Activated CD4-positive, alpha-beta T cell treated with anti-CD3 and anti-CD28 coated beads, Interleukin-2, Interleukin-6, amounts not matched to agents 100 ng/mL and 50 ng/mL, durations not matched to agents 16 hours and 8 hours (primary cell): ENCODE data around the gene CCDC191.

ENCODE experiments used
- DNase-seq: peaks from one replicate; pipeline ENCODE4 v3.0.0-alpha.2; 2020

CCDC191 gene

GRCh38 chr3:114052216-114052615 is 4.1 kb downstream of the CCDC191 start:
- no peak for DNase-seq

DNA sequence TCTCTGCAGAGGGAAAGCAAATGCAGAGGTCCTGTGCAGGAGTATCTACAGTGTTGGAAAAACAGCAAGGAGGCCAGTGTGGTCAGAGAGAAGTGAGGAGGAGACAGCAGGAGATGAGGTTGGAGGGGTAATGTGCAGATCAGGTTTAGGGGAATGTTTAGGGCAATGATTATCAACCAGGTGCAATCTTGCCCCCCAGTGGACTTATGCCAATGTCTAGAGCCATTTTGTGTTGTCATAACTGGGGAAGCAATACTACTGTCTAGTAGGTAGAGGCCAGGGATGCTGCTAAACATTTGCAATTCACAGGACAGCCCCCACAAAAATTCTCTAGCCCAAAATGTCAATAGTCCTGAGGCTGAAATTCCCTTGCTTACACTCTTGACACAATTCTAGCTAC is 13.1 kb downstream of the CCDC191 start:
- no peak for DNase-seq

- DNase-seq = no peak
These were observed 20.4 kb downstream of the CCDC191 start for GRCh38 chr3:114035896-114036295.

DNA sequence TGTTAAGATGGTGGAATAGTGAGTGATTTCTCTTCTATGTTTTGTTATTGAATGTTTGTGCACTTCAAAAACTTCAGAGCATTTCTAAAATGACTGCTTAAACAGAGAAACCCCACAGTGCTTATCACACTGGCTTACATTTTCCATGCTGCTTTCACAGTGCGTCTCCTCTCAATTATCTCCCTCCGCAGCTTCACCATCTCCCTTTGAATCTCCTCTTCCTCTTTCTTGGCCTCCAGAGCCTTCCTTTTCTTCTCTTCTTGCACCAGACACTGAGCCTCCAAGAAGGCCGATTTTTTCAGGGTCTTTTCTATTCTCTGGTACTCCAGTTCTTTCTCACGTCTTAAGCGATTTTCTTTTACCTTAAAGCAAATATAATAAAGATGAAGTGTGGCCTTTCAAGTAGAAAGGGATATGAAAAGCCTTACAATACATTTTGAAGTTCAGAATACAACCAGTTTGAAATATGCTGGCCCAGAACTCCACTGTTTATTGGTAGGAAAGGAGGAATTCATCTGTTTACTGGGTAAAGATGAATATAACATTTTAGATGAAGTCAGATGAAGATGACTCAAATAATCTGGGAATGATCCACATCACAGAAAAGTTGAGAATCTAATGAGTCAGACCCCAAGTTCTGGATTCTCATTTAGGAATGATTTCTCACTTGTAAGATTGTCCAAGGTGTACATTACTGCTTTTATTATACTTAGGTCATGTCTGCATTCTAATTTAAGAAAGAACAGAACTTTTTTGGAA is 21.4 kb downstream of the CCDC191 start:
- no peak for DNase-seq

DNA sequence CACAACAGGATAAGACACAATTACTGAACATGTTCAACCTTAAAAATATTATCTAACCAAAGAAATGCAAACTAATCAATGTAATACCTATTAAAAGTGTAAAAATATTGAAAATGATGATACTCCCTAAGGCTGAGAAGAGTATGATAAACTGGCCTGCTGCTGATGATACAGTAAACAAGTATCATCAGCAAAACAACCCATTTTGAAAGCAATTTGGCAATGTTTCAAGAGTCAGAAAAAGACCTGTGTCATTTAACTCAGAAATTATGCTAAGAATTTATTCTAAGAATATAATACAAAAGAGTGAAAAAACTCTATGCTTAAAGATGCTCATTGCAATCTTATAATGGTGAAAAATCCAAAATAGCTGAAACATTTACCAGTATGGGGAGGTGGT is 22.1 kb downstream of the CCDC191 start:
- no peak for DNase-seq

- DNase-seq = no peak
These were observed 22.6 kb downstream of the CCDC191 start for GRCh38 chr3:114033721-114034120.

DNA sequence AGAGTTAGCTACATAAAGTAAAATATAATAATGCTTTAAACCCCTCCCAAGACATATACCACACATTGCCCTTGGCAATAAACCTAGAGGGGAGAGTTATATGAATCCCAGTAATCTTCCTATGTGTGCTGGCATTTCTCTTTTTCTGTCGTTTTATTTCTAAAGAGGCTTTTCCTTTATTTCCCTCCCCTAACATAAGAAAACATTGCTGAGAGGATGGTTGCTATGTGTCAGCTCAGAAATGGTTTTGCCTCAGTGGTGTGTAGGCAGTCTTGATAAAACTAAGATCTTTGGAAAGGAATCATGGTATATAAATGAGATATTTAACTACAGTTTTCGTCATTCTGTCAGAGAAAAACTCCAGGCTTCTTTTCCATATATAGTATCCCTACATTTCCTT is 30.0 kb downstream of the CCDC191 start:
- DNase-seq = no peak

DNA sequence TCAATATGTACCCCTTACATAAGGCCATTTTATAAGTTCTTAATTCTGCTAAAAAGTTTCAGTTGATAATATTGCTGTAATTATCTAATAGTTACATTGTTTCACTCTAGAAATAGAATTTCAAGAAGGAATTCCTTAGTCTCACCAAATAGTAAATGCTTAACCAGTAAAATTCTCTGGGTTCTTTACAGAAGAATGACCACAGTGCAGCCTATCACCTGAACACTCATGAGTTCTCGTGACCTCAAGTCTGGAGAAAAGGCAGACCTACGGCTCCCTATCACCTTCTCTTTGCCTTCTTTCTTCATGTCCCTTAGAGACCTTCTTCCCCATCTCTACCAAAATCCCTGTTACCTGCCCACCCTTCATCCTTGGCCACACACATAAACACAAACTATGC is 30.9 kb downstream of the CCDC191 start:
- no peak for DNase-seq

DNA sequence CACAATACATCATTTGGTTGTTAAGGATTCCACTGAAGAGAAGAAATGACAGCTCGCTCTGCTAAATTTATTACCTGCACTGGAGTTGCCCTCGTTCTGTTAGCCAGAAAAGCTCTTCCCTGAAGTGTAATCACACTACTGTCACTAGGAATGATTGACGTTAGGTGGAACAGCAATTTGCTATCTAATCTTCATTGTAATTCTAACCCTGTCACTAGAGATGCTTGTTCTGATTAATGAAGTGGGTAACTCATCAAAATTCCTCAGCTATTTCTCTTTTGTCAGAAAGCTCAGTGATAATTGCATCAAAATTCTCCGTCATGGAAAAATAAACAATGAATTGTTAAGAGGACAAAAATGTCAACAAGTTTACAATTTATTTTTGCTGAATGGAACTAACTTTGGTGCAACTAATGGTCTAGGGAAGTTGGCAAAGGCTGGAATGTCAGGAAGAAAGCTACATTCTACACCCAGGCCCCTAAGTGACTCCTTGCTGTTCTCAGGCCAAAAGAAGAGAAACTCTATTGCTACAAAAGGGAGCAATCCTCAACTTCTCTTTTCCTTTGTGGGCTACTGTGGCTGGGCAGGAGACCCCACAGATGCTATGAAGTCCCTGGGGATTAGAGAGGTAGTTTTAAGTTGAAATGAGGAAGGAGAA is 34.1 kb downstream of the CCDC191 start:
- no peak for DNase-seq

DNA sequence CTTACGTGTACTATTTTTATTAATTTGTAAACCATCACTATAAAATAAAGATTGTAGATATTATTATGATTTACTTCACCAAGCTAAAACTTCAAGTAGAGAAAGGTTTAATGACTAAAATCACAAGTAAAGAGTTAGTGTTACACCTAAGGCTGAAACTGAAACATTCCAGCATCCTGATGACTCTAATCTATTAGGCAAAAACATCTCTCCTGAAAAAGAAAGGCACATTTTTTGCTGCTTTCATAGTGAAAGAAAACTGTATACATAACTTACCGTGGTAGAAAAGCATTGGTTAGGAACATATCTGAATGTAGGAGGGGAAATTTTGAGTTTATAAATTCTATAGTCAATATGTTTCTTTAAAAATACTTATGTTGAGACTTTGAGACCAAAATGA is 35.4 kb downstream of the CCDC191 start:
- DNase-seq = peak; percentile 20

GRCh38 chr3:114019486-114019885 is 36.8 kb downstream of the CCDC191 start:
- DNase-seq = no peak

DNA sequence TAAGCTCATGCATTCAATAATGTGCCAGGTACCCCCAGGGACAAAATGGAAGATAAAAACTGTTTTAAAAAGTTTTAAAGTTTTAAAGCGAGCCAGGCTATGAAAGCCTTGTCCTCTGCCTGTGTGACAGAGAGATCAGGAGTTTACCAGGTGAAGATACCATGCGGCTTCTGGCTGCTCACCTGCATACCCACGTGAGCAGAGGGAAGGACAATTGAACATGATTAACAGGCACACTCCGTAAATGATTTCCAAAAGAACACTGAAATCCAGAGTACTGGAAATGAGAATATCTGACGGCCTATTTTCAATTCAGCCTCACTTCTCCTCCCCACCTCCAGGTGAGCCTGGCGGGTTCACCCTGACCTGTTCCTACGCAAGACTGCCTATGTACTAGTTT is 42.1 kb downstream of the CCDC191 start:
- no peak for DNase-seq

GRCh38 chr3:114011059-114011797 is 45.1 kb downstream of the CCDC191 start:
- DNase-seq = no peak

GRCh38 chr3:114005481-114005880 is 50.8 kb downstream of the CCDC191 start:
- DNase-seq = no peak

- DNase-seq = no peak
These were observed 70.8 kb downstream of the CCDC191 start for GRCh38 chr3:113985541-113985940.

DNA sequence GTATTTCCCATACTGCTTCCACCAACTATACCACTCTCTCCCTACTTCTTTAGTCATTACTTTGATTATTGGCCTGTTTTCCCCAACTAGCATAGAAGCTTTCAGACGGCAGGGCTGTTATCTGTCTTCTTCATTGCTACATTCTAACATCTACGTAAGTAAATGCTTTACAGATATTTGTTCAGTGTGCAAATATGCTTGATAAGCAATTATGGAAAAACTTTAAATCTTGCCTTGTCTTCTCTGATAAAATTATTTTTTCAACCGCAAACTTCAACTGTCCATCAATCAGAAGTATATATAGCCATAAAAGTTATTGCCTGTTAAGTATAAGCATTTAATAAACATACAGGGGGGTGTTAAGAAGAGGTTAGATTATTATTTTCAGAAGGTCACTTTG is 72.8 kb downstream of the CCDC191 start:
- no peak for DNase-seq

GRCh38 chr3:113981803-113982202 is 74.5 kb downstream of the CCDC191 start:
- no peak for DNase-seq

GRCh38 chr3:113979916-113980315 is 76.4 kb downstream of the CCDC191 start:
- DNase-seq = no peak

DNA sequence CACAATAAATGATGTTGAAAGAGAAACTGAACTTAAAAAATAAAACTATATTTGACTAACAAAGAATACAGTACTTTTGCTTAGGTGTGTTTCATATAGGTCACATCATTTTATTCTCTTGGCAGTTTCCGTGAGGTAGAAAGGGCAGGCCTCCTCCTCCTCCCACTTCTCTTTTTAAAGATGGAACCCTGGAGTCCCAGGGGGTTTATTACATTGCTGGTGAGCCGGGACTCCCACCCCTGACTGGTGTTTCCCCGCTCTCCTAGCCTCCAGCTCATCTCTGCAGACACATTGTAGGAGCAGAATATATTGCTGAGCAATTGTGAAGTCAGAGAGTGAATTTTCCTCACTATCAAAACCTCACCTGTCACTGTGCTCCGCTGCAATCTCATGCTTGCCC is 78.5 kb downstream of the CCDC191 start:
- no peak for DNase-seq

GRCh38 chr3:113968986-113969385 is 87.3 kb downstream of the CCDC191 start:
- DNase-seq = no peak

DNA sequence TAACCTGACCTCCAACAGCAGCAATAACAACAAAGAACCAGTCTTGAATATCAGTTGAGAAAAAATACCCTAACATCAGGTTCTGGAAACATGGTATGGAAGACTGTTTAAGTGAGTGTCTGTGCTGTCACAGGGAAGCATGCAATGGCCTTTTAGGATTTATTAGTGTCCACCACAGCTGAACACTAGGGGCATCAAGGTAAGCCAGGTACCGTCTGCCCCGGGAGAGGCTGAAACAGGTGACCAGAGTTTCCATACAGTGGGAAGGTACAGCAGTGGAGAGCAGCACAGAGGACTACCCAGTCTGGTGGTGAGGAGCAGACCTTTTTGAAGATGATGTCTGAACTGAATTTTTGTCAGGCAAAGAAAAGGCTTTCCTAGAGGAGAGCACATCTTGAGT is 90.2 kb downstream of the CCDC191 start:
- no peak for DNase-seq

DNA sequence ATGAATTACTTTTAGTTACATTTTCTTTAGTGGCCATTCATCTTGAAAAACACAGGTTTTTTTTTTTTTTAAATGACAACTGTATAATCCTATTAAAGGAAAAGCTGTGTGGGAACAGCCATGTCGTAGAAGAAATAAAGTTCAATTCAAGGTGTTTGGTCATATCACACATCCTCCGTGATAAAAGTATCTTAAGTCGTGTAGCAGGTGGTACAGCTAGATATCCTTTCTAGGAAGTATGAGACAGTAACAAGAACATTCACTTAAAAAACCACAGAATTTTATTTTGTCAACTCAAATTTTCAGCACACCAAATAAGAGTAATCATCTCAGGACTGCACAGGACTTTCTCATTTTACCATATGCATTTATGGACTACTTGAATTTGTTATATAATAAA is 92.4 kb downstream of the CCDC191 start:
- no peak for DNase-seq

- DNase-seq = no peak
These were observed 102.1 kb downstream of the CCDC191 start for GRCh38 chr3:113954091-113954685.

DNA sequence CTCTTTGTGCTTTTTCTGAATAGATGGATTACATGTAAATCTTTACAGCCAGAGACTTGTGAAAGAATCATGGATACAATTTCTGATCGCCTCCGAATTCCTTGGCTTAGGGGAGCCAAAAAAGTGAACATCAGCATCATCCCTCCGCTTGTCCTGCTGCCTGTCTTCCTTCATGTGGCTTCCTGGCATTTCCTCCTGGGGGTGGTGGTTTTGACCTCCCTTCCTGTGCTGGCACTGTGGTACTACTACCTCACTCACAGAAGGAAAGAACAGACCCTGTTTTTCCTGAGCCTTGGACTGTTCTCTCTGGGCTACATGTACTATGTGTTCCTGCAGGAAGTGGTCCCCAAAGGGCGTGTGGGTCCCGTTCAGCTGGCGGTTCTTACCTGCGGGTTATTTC is 102.6 kb downstream of the CCDC191 start:
- no peak for DNase-seq
